GM10266 (cell line): ENCODE data around the gene INPP5J.

ENCODE experiments used
- DNase-seq: peaks from one replicate; pipeline ENCODE4 v3.0.0; 2012; ENCODE audit errors: extremely low spot score
- CTCF ChIP-seq: IDR thresholded peaks from 2 replicates; pipeline ENCODE4 v1.5.1; 2012; ENCODE audit warnings: mild to moderate bottlenecking, low read depth; ENCODE audit not compliant: control insufficient read depth, insufficient read depth; ENCODE audit errors: missing control alignments

Gene INPP5J

GRCh38 chr22:31099841-31100761, 22.7 kb upstream of the INPP5J start:
- TF ChIP-seq CTCF: no peak
- DNase-seq: no peak

- no peak for DNase-seq
- TF ChIP-seq CTCF: no peak
Measured at GRCh38 chr22:31100762-31101525, 21.8 kb upstream of the INPP5J start.

GRCh38 chr22:31102441-31103081, 20.2 kb upstream of the INPP5J start:
- no peak for DNase-seq
- TF ChIP-seq CTCF: no peak

- TF ChIP-seq CTCF: no peak
- no peak for DNase-seq
Measured at GRCh38 chr22:31103111-31103510, 19.7 kb upstream of the INPP5J start.

- TF ChIP-seq CTCF: no peak
- DNase-seq: no peak
Measured at GRCh38 chr22:31103899-31104694, 18.7 kb upstream of the INPP5J start.

GRCh38 chr22:31104869-31105268, 17.9 kb upstream of the INPP5J start:
- no peak for DNase-seq
- TF ChIP-seq CTCF: no peak
